Spleen (tissue), 7 donors: ENCODE measurements around the gene TOGARAM1.

ENCODE experiments used
- POLR2AphosphoS5 ChIP-seq, 3 donors: sonication (generic); formaldehyde crosslinking; IDR thresholded peaks; one replicate each; pipeline ENCODE4 v1.5.1; 2017; ENCODE audit warnings: antibody characterized with exemption in 3 of 3
- TF ChIP-seq, protein P1 (sequence below), 11 experiments: fragments of 200-600 bp in 7 of 11; fragments of 450-650 bp in 4 of 11; sonication (generic) in 4 of 11; IDR thresholded peaks in 8 of 11; conservative IDR thresholded peaks in 3 of 11; 1 replicate in 7 of 11; 2 replicates in 4 of 11; pipeline versions ENCODE4 v1.4.0 to v1.8.0; 2016 to 2021; ENCODE audit warnings: antibody characterized with exemption in 11 of 11, inconsistent platforms in 4 of 11, mild to moderate bottlenecking in 1 of 11
- donor health status: DM: no; HTN: no; CAD: no; lungs with moderate emphysema.
- donor health status: DM: no; HTN: no; CAD: no.
- donor health status: DM: no; HTN: no; CAD: no.

DNA sequence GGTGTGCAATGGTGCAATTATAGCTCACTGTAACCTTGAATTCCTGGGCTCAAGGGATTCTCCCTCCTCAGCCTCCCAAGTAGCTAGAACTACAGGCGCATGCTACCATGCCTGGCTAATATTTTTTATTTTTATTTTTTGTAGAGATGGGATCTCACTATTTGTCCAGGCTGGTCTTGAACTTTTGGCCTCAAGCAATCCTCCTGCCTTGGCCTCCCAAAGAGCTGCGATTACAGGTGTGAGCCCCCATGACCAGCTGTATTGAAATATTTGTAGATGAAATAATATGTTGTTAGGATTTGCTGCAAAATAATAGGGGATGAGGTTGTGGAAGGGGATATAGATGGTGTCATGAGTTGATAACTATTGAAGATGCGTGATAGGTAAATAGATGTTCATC, 5.1 kb upstream of the TOGARAM1 start:
- TF ChIP-seq, protein P1, sequence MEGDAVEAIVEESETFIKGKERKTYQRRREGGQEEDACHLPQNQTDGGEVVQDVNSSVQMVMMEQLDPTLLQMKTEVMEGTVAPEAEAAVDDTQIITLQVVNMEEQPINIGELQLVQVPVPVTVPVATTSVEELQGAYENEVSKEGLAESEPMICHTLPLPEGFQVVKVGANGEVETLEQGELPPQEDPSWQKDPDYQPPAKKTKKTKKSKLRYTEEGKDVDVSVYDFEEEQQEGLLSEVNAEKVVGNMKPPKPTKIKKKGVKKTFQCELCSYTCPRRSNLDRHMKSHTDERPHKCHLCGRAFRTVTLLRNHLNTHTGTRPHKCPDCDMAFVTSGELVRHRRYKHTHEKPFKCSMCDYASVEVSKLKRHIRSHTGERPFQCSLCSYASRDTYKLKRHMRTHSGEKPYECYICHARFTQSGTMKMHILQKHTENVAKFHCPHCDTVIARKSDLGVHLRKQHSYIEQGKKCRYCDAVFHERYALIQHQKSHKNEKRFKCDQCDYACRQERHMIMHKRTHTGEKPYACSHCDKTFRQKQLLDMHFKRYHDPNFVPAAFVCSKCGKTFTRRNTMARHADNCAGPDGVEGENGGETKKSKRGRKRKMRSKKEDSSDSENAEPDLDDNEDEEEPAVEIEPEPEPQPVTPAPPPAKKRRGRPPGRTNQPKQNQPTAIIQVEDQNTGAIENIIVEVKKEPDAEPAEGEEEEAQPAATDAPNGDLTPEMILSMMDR (IDR thresholded peaks at IDR 0.05 in 8 of 11, conservative IDR thresholded peaks at IDR 0.05 in 3 of 11) = no peak
- TF ChIP-seq POLR2AphosphoS5 (IDR thresholded peaks at IDR 0.05) = no peak
